Measurements from ENCODE around the gene ISM1.

DNA sequence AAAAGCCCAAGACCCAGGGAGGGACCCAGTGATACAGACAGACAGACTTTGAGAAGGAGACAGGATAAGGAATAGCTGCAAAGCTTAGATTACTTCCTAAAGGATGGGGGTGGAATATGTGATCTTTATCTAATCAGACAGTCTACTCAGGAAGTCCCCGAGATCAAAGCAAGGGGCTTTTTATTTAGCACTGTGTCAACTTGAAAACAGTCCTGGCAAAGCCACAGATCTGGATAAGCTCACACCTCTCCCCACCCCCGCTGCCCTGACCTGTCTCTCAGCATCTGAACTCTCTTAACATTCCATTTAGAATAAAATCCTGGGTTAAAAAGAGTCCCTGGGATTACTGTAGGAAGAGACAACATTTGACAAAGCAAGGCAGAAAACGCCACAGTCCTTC lies 101.5 kb downstream of the ISM1 start:
- TF ChIP-seq CTCF (conservative IDR thresholded peaks at IDR 0.05 in 1 of 2, IDR thresholded peaks at IDR 0.05 in 1 of 2; ENCODE audit: low read depth in 1 of 2, low read length in 2 of 2) (no peak), EZH2 (IDR thresholded peaks at IDR 0.05; ENCODE audit: low read length, missing control alignments) (no peak)
